Activated naive CD4-positive, alpha-beta T cell treated with anti-CD3 and anti-CD28 coated beads, Interleukin-2, amount 50 U/mL, for 24 hours (primary cell): ENCODE results near the gene IREB2.

Experiments
- H3K27ac Mint-ChIP-seq: one replicate; pipeline ENCODE4 v1.8.0; 2021; ENCODE audit warnings: mild to moderate bottlenecking, mixed read lengths
- H3K27me3 Mint-ChIP-seq: one replicate; pipeline ENCODE4 v1.8.0; 2021; ENCODE audit warnings: mixed read lengths
- H3K36me3 Mint-ChIP-seq: one replicate; pipeline ENCODE4 v1.8.0; 2021; ENCODE audit warnings: mixed read lengths
- H3K4me1 Mint-ChIP-seq: one replicate; pipeline ENCODE4 v1.8.0; 2021; ENCODE audit warnings: mixed read lengths
- H3K4me3 Mint-ChIP-seq: one replicate; pipeline ENCODE4 v1.8.0; 2021; ENCODE audit warnings: mild to moderate bottlenecking, mixed read lengths
- H3K9me3 Mint-ChIP-seq: one replicate; pipeline ENCODE4 v1.8.0; 2021; ENCODE audit warnings: mixed read lengths

Gene IREB2

GRCh38 chr15:78437762-78438618 lies at the start of gene IREB2:
Gene IREB2 (plus strand): TSS chr15:78438216. CDS start chr15:78438338, 122 bp downstream.
- Mint-ChIP-seq H3K4me1 (peaks cover 49% of the 10 kb centered on the region), H3K4me3 (peak within 1 kb of the TSS; percentile 97), H3K27me3 (no peaks in the 10 kb centered on the region), H3K27ac (peak within 1 kb of the TSS; percentile 100), H3K36me3 (peaks cover 13% of the 10 kb centered on the region), H3K9me3 (no peaks in the 10 kb centered on the region)

- H3K9me3 Mint-ChIP-seq, result no peaks in the 10 kb centered on the region
- no peak overlapping the region for H3K27ac Mint-ChIP-seq
- peaks cover 16% of the 10 kb centered on the region for H3K27me3 Mint-ChIP-seq
- H3K4me3 Mint-ChIP-seq, result no peak overlapping the region
- H3K4me1 Mint-ChIP-seq, result no peaks in the 10 kb centered on the region
- no peaks in the 10 kb centered on the region for H3K36me3 Mint-ChIP-seq
Observed at GRCh38 chr15:78388865-78389264, 49.2 kb upstream of the IREB2 start.

GRCh38 chr15:78389322-78389721 lies 48.7 kb upstream of the IREB2 start:
- Mint-ChIP-seq H3K9me3 (no peaks in the 10 kb centered on the region), H3K27me3 (peaks cover 16% of the 10 kb centered on the region), H3K36me3 (no peaks in the 10 kb centered on the region), H3K4me3 (no peak overlapping the region), H3K27ac (no peak overlapping the region), H3K4me1 (no peaks in the 10 kb centered on the region)

- no peaks in the 10 kb centered on the region for H3K9me3 Mint-ChIP-seq
- H3K4me3 Mint-ChIP-seq, result no peak overlapping the region
- H3K27ac Mint-ChIP-seq, result no peak overlapping the region
- peaks cover 16% of the 10 kb centered on the region for H3K27me3 Mint-ChIP-seq
- no peaks in the 10 kb centered on the region for H3K4me1 Mint-ChIP-seq
- H3K36me3 Mint-ChIP-seq, result no peaks in the 10 kb centered on the region
Observed at GRCh38 chr15:78389738-78390137, 48.3 kb upstream of the IREB2 start.

- Mint-ChIP-seq H3K4me3 (no peak overlapping the region), H3K9me3 (no peaks in the 10 kb centered on the region), H3K4me1 (no peaks in the 10 kb centered on the region), H3K27ac (no peak overlapping the region), H3K36me3 (no peaks in the 10 kb centered on the region), H3K27me3 (peaks cover 11% of the 10 kb centered on the region)
Observed at GRCh38 chr15:78390242-78390641, 47.8 kb upstream of the IREB2 start.

GRCh38 chr15:78390826-78391225 lies 47.2 kb upstream of the IREB2 start:
- no peak overlapping the region for H3K4me3 Mint-ChIP-seq
- H3K27ac Mint-ChIP-seq, result no peak overlapping the region
- no peaks in the 10 kb centered on the region for H3K9me3 Mint-ChIP-seq
- peaks cover 7% of the 10 kb centered on the region for H3K27me3 Mint-ChIP-seq
- H3K36me3 Mint-ChIP-seq, result no peaks in the 10 kb centered on the region
- no peaks in the 10 kb centered on the region for H3K4me1 Mint-ChIP-seq

GRCh38 chr15:78391781-78392180 lies 46.2 kb upstream of the IREB2 start:
- Mint-ChIP-seq H3K4me1 (no peaks in the 10 kb centered on the region), H3K27ac (no peak overlapping the region), H3K4me3 (no peak overlapping the region), H3K36me3 (no peaks in the 10 kb centered on the region), H3K9me3 (no peaks in the 10 kb centered on the region), H3K27me3 (peaks cover 1% of the 10 kb centered on the region)

- Mint-ChIP-seq H3K27ac (no peak overlapping the region), H3K4me3 (no peak overlapping the region), H3K36me3 (no peaks in the 10 kb centered on the region), H3K4me1 (no peaks in the 10 kb centered on the region), H3K9me3 (no peaks in the 10 kb centered on the region), H3K27me3 (no peaks in the 10 kb centered on the region)
Observed at GRCh38 chr15:78392430-78392829, 45.6 kb upstream of the IREB2 start.

- H3K4me1 Mint-ChIP-seq, result no peaks in the 10 kb centered on the region
- H3K9me3 Mint-ChIP-seq, result no peaks in the 10 kb centered on the region
- H3K4me3 Mint-ChIP-seq, result no peak overlapping the region
- no peaks in the 10 kb centered on the region for H3K27me3 Mint-ChIP-seq
- no peaks in the 10 kb centered on the region for H3K36me3 Mint-ChIP-seq
- no peak overlapping the region for H3K27ac Mint-ChIP-seq
Observed at GRCh38 chr15:78393137-78393536, 44.9 kb upstream of the IREB2 start.

GRCh38 chr15:78394026-78394425 lies 44.0 kb upstream of the IREB2 start:
- Mint-ChIP-seq H3K27ac (no peak overlapping the region), H3K36me3 (no peaks in the 10 kb centered on the region), H3K9me3 (no peaks in the 10 kb centered on the region), H3K27me3 (no peaks in the 10 kb centered on the region), H3K4me1 (no peaks in the 10 kb centered on the region), H3K4me3 (no peak overlapping the region)

- Mint-ChIP-seq H3K36me3 (no peaks in the 10 kb centered on the region), H3K4me3 (no peak overlapping the region), H3K27me3 (no peaks in the 10 kb centered on the region), H3K27ac (no peak overlapping the region), H3K4me1 (no peaks in the 10 kb centered on the region), H3K9me3 (no peaks in the 10 kb centered on the region)
Observed at GRCh38 chr15:78394981-78395616, 42.9 kb upstream of the IREB2 start.

- no peaks in the 10 kb centered on the region for H3K9me3 Mint-ChIP-seq
- H3K27ac Mint-ChIP-seq, result no peak overlapping the region
Observed at GRCh38 chr15:78396186-78396814, 41.7 kb upstream of the IREB2 start.

GRCh38 chr15:78396976-78397375 lies 41.0 kb upstream of the IREB2 start:
- H3K9me3 Mint-ChIP-seq, result no peaks in the 10 kb centered on the region
- H3K36me3 Mint-ChIP-seq, result no peaks in the 10 kb centered on the region
- no peak overlapping the region for H3K27ac Mint-ChIP-seq
- no peak overlapping the region for H3K4me3 Mint-ChIP-seq
- no peaks in the 10 kb centered on the region for H3K4me1 Mint-ChIP-seq
- H3K27me3 Mint-ChIP-seq, result no peaks in the 10 kb centered on the region

More at GRCh38 chr15:78396186-78396814, 41.7 kb upstream of the IREB2 start:
- Mint-ChIP-seq H3K4me3 (no peak overlapping the region), H3K4me1 (no peaks in the 10 kb centered on the region), H3K36me3 (no peaks in the 10 kb centered on the region), H3K27me3 (no peaks in the 10 kb centered on the region)

- Mint-ChIP-seq H3K27ac (no peak overlapping the region), H3K27me3 (no peaks in the 10 kb centered on the region), H3K36me3 (no peaks in the 10 kb centered on the region), H3K9me3 (no peaks in the 10 kb centered on the region), H3K4me3 (no peak overlapping the region), H3K4me1 (no peaks in the 10 kb centered on the region)
Observed at GRCh38 chr15:78397382-78397781, 40.6 kb upstream of the IREB2 start.

- no peaks in the 10 kb centered on the region for H3K4me1 Mint-ChIP-seq
- H3K27ac Mint-ChIP-seq, result no peak overlapping the region
- H3K27me3 Mint-ChIP-seq, result no peaks in the 10 kb centered on the region
- no peaks in the 10 kb centered on the region for H3K36me3 Mint-ChIP-seq
- H3K4me3 Mint-ChIP-seq, result no peak overlapping the region
- H3K9me3 Mint-ChIP-seq, result no peaks in the 10 kb centered on the region
Observed at GRCh38 chr15:78398076-78398825, 39.8 kb upstream of the IREB2 start.
